IPS DF 19.7 (cell line): Measurements from ENCODE around the gene EMID1.

Source experiments
- DNase-seq: peaks from one replicate; pipeline ENCODE4 v3.0.0-alpha.2; 2013; ENCODE audit warnings: low read depth, low spot score

EMID1 gene

DNA sequence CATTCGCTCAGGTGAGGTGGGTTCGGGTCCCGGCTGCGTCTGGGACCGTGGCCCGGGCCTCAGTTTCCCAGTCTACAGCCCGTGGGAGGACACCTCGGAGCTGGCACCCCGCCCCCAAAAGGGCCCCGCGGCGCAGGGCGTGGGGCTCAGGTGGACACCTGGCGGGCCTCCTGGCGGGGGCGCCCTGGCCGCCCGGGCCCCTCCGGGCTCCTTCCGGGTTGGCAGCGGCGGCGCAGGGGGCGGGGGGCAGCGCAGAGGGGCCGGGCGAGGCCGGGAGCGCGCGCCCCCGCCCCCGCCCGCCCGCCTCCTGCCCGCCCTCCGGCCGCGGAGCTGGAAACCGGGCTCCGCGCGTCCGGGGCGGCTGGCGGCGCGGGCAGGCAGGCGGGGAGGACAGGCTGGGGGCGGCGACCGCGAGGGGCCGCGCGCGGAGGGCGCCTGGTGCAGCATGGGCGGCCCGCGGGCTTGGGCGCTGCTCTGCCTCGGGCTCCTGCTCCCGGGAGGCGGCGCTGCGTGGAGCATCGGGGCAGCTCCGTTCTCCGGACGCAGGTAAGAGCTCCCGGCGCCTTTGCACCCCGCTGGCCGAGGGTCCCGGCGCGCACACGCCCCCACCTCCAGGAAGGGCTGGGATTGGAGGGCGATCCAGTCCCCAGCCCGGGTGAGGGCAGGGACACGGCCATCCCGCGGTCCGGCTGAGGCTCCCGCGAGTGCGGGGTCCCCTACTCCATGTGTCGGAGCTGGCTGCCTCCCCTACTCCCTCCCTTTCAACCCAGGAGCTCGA lies at the start of gene EMID1:
Gene EMID1, plus strand, starts transcription at position 303 of the 778 bp plus-strand sequence. Its CDS starts 143 bp downstream, at position 446.
- DNase-seq, result no peak

DNA sequence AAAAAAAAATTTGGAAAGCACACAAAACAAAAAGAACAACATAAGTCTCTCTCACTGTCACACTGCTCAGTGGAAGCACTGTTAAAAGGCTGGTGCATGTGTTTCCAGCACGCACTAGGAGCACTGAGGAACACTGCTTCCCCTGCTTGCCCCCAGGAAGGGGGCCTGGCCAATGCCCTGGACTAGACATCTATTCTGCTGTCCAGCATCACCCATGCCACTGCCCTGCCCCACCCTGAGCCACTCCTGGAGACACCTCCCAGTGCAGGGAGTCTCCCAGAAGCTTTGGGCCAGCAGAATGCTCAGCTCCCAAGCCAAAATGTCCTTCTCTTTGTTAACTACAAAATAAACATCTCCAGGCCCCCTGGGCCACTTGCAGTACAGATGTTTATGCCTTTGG lies 49.7 kb upstream of the EMID1 start:
- DNase-seq, result no peak

DNA sequence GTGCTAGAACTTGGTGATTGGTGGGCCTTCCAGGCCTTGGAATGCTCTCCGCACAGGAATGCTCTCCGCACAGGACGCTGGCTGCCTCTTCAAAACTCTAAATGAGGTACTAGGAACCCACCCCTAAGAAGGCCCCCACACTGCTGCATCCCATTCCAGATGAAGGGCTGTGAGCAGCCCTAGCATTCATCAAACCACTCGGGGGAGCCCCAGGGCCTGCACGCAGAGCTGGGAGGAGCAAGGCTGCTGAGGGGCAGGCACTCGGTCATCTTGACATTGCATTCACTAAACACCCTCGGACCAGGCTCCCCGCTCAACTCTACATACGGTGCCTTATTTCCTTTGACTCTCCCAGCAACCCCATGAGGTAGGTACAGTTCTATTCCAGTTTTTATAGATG lies 49.2 kb upstream of the EMID1 start:
- DNase-seq, result no peak

DNA sequence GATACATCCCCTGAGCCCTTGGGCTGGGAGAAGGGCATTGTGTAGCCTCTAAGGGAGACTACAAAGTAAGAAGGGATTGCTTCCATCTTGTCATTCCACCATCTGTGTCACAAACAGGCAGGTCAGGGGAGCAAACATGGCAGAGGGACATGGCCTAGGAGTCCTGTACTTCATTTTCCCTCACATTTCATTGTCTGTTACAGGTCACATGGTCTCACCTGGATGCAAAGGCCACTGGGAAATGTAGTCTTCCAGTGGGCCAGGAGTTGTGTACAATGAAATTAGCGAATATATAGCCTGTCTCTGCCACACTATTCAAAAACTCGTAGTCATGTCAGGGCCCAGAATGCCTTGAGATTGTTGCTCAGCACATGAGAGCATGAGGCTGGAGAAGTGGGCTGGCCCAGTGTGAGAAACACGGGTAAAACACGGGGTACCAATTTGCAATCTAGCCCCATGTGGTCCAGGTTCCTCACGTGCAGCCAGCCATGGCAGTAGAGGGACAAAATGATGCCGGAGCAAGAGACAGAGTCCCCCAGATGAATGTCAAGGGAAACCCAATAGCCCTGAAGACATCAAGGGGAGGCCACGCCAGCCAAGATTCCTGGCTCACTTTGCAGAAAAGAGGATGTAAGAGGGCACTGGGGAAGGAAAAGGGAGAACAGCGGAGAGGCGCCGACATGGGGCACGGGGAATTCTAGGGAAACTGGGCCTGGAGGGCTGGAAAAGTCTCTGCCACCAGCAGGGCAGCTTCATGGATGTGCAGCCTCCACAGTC lies 47.7 kb upstream of the EMID1 start:
- no peak for DNase-seq

DNA sequence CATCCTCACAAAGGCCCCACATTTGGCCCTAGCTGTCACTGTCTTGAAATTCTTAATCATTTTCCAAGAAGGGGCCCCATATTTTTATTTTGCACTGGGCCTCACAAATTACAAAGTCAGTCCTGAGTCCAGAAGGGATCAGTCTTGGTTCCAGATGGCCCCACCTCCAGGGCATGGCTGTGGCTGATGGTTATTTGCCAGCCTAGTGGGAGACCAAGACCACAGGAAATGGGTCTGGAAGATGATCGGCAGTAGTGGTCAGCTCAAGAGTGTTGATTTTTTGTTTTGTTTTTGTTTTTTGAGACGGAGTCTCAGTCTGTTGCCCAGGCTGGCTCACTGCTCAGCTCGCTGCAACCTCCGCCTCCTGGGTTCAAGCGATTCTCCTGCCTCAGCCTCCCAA lies 47.1 kb upstream of the EMID1 start:
- no peak for DNase-seq

DNA sequence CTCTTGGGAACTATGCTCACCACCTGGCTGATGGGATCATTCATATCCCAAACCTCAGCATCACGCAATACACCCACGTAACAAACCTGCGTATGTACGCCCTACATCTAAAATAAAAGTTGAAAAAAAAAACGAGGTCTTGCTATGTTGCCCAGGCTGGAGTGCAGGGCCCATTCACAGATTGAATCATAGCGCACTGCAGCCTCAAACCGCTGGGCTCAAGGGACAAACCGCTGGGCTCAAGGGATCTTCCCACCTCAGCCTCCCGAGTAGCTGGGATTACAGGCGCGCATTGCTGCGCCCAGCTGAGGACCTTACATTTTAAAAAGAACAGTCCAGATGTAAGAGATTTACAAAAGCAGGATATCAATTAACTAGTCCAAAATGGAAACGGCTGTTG lies 41.9 kb upstream of the EMID1 start:
- DNase-seq, result no peak

DNA sequence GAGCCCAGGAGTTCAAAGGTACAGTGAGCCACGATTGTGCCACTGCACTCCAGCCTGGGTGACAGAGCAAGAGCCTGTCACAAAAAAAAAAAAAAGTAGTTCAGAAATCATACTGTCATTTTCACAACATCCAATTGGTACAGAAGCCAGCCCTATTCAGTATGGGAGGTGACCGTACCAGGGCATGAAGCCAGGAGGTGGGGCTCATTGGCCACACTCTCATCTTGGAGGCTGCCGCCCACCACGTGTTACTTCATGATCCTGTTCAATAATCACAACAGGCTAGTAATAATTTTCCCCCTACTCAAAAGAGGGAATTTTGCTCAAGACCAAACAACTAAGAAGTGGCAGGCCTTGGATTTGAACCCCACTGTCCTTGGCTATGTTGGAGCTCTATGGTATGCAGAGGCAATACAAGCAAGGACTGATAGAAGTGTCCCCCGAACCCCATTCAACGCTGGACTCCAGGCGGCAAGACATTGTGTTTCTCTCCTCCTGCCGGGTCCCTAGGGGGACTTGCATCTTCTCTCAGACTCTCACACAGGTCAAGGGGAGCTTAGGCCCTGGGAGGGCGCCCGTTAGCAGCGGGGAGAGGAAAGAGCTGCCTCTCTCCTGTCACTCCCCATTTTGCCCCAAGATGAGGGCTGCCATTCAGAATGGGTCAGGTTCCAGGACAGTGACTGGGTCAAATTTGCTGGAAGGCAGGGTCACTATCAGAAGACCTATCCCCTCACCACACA lies 40.2 kb upstream of the EMID1 start:
- DNase-seq, result no peak

DNA sequence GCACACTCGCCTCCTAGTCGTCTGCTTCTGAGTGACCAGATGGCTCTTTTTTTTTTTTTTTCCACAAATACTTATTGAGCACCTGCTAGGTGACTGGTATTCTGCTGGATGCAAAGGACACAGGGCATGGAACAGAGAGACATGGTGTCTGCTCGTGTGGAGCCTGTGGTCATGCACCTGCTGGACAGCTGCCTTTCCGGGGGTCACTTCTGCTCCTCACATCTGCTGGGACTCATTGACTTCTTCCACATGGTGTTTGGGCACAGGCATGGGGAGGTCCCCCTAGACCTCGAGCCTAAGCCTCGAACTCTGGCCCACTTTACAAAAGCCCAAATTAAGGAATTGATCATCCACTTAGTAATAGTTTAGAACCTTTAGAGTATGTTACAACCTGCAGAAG lies 39.5 kb upstream of the EMID1 start:
- no peak for DNase-seq

DNA sequence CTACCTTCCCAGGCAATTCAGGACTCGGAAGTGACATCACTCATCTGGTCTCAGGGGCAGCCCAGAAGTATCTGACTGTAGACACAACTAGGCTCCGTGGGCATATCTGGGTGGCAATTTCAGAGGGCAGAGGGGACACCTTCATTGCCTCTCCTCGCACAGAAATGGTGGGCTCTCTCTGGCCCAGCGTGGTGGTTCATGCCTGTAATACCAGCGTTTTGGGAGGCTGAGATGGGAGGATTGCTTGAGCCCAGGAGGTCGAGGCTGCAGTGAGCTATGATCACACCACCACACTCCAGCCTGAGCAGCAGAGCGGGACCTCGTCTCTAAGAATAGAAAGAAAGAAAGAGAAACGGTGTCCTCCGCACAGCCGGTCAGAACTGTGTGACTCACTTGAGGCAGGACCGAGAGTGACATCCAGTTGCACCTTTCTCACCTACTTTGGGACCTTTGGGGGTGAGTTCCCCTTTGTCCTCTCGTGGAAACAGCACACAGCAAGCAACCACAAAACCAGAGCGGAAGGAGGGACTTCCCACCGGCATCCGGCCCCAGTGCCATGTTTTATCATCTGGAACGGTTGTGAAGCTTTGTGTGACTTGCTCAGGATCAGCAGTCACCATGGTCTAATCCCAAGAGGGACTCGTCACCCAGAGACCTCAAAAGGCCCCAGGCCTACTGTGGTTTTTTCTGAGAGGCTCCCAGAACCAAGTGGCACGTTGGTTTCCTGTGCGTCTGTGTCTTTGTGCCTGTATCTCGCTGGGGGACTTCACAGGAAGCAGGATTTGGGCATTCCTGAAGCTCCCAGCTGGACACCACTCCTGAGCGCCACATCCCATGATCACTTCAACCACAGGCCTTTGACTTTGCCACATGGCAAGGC lies 38.4 kb upstream of the EMID1 start:
- no peak for DNase-seq

DNA sequence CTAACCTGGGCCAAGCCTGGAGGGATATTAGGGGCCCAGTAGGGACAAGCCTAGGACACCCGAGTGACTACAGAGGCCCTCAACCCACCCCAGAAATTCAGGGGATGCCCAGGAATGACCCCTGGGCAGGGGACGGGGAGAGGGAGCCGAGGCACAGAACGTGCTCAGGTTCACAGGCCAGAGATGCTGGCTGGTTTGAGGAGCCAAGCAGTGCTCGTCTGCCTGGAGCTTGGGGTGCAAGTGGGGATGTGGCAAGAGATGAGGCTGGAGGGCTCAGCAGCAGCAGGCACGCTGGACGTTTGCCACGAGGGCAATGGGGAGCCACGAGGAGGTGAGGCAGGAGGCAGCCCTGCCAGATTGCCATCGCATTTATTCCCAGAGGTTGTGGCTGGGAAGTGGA lies 34.0 kb upstream of the EMID1 start:
- no peak for DNase-seq

DNA sequence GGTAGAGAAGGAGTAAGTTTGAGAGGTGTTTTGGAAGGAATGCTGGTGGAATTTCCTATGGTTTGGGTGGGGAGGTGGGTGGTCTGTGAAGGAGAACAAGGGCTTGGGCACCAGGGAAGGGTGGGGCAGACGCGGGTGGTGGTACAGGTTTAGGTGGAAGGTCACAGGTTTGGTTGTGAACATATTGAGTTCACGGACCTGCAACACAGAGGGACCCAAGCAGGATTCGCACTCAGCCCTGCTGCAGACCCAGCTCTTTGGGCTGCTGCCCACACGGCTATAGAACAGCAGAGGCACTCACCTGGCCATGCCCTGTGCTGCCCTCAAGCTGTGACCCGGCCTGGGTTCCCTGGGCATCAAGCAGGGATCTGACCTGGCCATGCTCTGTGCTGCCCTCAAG lies 33.5 kb upstream of the EMID1 start:
- no peak for DNase-seq

DNA sequence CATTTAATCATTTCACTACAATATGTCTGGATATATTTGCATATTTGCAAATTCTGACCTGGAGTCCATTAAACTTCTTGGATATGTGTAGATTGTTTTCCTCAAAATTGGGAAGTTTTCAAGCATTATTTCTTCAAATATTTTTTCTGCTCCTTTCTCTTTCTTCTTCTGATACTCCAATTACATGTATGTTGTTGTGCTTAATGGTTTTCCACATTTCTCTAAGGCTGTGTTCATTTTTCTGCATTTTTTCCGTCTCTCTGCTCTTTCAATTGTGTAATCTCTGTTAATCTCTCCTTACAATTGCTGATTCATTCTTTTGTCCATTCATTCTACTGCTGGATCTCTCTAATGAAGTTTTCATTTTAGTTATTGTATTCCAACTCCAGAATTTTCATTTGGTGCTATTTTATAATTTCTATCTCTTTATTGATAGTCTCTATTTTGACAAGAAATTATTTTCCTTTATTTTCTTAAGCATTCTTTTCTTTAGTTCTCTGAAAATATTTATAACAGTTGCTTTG lies 30.3 kb upstream of the EMID1 start:
- DNase-seq, result no peak

DNA sequence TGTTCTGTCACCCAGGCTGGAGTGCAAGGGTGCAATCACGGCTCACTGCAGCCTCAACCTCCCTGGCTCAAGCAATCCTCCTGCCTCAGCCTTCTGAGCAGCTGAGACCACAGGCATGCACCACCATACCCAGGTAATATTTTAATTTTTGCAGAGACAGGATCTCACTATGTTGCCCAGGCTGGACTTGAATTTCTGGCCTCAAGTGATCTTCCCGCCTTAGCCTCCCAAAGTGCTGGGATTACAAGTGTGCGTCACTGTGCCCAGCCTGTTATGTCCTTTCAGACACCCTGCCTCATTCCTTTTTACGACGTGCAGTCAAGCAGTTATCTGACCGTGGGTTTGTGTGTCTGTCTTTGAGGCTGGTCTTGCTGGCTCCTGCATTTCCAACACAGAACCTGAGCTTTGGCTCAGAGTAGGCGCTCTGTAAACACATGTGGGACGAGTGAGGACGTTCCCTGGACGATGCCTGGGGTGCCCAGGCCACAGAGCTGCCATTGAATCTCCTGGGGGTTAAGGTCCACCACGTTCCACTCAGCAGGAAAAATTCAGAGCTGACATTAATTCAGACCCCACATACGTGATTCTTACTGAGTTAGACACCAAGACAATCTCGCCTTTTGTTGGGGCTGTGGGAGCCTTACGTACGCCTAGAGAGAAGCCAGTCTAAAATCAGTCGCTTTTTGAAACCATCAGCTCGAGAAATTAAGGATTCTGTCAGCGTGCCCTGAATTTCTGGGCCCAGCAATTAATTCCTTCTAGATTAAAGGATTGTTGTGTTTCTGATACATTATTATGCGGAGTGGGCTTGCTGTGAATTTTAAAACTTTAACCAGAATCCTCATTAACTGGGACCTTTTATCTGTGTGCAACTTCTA lies 21.5 kb upstream of the EMID1 start:
- no peak for DNase-seq

DNA sequence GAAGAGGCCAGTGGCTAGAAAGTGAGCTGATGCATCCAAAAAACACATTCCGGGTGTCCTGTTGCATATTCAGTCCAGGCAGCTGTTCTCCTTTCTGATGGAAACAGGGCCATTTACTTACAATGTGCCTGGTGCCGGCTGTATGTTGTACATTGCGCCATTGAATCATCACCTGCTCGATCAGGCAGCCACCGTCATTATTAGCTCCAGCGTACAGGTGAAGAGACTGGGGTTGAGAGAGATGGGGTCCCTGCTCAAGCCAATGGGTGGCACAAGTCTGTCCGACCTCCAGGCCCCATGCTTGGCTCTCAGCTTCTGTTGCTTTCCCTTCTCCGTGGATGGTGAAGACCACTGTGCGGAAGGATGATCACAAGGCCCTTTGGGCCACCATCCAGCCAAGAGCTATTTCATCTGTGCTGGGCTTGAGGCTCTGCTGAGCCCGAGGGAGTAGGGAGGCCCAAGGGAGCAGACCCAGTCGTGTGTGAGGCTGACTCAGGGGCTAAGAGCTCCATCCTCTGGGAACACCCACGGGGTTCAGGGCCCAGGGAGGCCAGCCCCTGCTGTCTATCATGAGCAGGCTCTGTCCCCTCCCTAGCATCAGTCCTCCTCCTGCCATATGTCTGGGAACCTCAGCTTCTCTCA lies 20.7 kb upstream of the EMID1 start:
- DNase-seq, result no peak

DNA sequence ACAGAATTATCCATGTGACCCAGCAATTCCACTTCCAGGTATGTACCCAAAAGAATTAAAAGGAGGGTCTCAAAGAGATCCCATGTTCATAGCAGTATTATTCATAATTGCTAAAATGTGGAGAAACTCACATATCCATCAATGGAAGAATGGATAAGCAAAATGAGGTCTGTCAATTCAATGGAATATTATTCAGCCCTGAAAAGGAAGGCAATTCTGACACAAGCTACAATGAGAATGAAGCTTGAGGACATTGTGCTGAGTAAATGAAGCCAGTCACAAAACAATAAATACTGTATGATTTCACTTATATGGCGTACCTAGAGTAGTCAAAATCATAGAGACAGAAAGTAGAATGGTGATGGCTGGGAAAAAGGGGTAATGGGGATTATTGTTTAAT lies 19.4 kb upstream of the EMID1 start:
- DNase-seq, result no peak

DNA sequence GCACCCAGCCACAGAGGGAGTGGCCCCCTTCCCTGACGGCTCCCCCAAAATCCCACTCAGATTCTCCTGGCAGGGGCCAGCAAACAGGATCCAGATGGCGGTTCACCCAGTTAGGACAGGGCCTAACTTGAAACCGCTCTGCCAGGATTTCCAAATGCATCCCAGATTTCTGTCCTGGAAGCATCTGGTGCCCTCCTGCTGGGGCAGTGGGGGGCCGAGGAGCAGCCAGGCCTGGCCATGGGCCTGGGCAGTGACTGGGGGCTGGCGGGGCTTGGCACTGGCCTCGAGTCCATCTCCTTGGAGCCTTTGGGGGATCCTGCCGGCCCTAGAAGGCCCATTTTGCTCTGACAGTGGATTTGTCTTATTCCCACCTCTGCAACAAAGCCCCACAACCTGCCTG lies 17.9 kb upstream of the EMID1 start:
- no peak for DNase-seq

DNA sequence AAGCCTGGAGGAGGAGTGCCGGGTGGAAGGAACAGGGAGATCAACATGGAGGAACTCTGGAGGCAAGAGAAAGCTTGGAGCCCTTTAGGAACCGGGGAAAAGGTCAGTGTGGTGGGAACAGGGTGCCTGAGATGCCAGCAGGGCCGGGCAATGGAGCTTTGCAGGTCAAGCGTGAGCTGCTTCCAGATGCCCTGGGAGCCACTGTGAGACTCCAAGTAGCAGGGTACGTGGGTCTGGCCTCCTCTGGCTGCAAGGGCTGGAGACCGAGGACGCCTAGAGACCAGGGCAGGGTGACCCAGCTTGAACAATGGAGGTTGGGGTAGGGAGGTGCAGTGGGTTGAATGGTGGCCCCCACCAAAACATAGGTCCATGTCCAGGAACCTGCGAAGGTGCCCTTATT lies 15.6 kb upstream of the EMID1 start:
- no peak for DNase-seq

DNA sequence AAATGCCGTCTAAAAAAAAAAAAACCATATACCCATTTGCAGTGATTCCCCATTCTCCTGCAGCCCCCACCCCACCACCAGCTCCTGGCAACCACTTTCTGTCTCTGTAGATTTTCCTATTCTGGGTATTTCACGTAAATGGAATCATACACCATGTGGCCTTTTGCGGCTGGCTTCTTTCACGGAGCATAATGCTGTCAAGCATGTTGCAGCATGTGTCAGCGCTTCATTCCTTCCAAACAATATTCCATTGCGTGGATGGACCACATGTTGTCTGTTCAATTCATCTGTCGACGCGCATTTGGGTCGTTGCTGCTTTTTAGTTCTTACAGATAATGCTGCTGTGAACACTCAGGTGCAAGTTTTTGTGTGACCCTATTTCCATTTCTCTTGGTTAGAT lies 14.8 kb upstream of the EMID1 start:
- DNase-seq, result no peak

DNA sequence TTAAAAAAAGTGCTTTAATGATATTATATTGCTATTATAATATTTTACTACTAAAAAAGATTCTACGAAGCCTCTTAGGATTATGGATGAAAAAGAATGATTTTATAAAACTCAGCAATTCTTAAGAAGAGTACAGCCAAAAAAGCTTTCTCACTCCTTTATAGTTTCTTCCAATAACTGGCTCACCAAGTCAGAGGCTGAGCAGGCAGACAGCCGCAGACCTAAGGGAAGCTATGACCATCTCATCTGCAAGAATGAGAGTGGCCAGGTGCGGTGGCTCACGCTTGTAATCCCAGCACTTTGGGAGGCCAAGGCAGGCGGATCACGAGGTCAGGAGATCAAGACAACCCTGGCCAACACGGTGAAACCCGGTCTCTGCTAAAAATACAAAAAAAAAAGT lies 12.7 kb upstream of the EMID1 start:
- DNase-seq, result no peak

DNA sequence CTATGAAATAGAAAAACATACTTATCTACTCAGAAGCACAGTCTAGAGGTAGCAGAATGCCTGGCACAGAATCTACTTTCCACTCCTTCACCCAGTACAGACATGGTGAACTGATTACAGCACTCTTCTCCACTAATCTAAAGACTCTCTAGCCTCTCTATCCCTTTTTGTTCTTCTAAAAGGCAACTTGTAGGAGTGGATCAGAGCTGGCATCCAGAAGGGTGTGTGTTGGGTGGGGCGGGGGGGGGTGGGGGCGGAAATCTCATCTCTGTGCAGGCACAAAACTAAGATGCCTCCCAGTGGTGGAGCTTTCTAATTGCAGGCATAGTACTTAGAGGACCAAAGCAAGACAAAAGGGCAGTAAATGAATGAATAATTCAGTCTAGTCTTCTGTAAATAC lies 11.5 kb upstream of the EMID1 start:
- DNase-seq, result no peak
